Adrenal gland (tissue), 5 donors: ENCODE data around the gene SYT6.

ENCODE experiments used
- POLR2A ChIP-seq, 2 donors: fragments of 450-650 bp; IDR thresholded peaks; one replicate each; pipeline ENCODE4 v1.6.1; 2017; ENCODE audit warnings: antibody characterized with exemption in 2 of 2, mild to moderate bottlenecking in 2 of 2, moderate library complexity in 1 of 2
- TF ChIP-seq, protein P1 (sequence below), 6 experiments: fragments of 450-650 bp in 4 of 6; fragments of 200-600 bp in 2 of 6; sonication (generic) in 1 of 6; IDR thresholded peaks; 1 replicate in 5 of 6; 2 replicates in 1 of 6; pipeline versions ENCODE4 v1.5.1 to v1.8.0; 2016 to 2021; ENCODE audit warnings: antibody characterized with exemption in 6 of 6, mild to moderate bottlenecking in 2 of 6, moderate library complexity in 1 of 6
- donor health status: DM: no; HTN: no; CAD: no.

DNA sequence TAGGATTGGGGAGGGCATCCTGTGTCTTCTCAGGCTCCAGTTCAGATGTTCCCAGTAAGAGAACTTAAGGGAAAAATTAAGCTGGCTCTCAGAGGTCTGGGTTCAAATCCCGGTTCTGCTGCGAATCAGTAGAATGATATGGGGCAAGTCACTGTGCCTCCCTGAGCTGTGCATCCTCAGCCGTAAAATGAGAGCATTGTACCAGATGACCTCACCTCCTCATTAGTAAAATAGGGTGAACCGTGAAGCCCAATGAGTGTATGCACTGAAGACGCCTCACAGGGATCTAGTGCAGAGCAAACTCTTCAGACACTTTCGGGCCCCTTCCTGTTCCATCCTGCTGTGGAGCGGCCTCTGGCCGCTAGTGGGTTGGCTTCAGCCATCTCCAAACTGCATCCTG lies 36.0 kb downstream of the SYT6 start:
- TF ChIP-seq, protein P1, sequence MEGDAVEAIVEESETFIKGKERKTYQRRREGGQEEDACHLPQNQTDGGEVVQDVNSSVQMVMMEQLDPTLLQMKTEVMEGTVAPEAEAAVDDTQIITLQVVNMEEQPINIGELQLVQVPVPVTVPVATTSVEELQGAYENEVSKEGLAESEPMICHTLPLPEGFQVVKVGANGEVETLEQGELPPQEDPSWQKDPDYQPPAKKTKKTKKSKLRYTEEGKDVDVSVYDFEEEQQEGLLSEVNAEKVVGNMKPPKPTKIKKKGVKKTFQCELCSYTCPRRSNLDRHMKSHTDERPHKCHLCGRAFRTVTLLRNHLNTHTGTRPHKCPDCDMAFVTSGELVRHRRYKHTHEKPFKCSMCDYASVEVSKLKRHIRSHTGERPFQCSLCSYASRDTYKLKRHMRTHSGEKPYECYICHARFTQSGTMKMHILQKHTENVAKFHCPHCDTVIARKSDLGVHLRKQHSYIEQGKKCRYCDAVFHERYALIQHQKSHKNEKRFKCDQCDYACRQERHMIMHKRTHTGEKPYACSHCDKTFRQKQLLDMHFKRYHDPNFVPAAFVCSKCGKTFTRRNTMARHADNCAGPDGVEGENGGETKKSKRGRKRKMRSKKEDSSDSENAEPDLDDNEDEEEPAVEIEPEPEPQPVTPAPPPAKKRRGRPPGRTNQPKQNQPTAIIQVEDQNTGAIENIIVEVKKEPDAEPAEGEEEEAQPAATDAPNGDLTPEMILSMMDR (IDR thresholded peaks at IDR 0.05) = no peak
- no peak for TF ChIP-seq POLR2A (IDR thresholded peaks at IDR 0.05)
